Astrocyte (in vitro differentiated cells and primary cell): ENCODE measurements around the gene PLA2R1. TPM values are rescaled to one million over a fixed set of nuclear protein-coding genes. Genes with fewer than 3 reads are reported as not detected.

Source experiments
- DNase-seq: peaks from one replicate; pipeline ENCODE4 v3.0.0-alpha.2; 2010; ENCODE audit warnings: low read depth
- FAIRE-seq: peaks from 2 replicates; lab custom pipeline; 2011; peaks lifted over from hg19 to GRCh38; lab: Jason Lieb, UNC
- H2AFZ ChIP-seq: 2 replicates; pipeline ENCODE4 v1.6.0; 2012; ENCODE audit warnings: low read depth, low read length, inconsistent platforms
- H3K27ac ChIP-seq: 2 replicates; pipeline ENCODE4 v1.5.1; 2011; ENCODE audit warnings: low read depth, low read length, inconsistent platforms
- H3K27me3 ChIP-seq: 2 replicates; pipeline ENCODE4 v1.6.0; 2011; ENCODE audit warnings: low read length, inconsistent platforms; ENCODE audit not compliant: insufficient read depth
- H3K36me3 ChIP-seq: 2 replicates; pipeline ENCODE4 v1.5.1; 2011; ENCODE audit warnings: low read length, inconsistent platforms; ENCODE audit not compliant: insufficient read depth
- H3K4me1 ChIP-seq: 2 replicates; pipeline ENCODE4 v1.5.1; 2011; ENCODE audit warnings: low read length, inconsistent platforms; ENCODE audit not compliant: insufficient read depth
- H3K4me2 ChIP-seq: 2 replicates; pipeline ENCODE4 v1.6.0; 2012; ENCODE audit warnings: low read length, inconsistent platforms
- H3K4me3 ChIP-seq: 2 replicates; pipeline ENCODE4 v1.5.1; 2011; ENCODE audit warnings: low read depth, mild to moderate bottlenecking, low read length, inconsistent platforms; ENCODE audit not compliant: insufficient read depth
- H3K79me2 ChIP-seq: 2 replicates; pipeline ENCODE4 v1.6.0; 2012; ENCODE audit warnings: mild to moderate bottlenecking, low read length, inconsistent platforms; ENCODE audit not compliant: insufficient read depth
- H3K9ac ChIP-seq: 2 replicates; pipeline ENCODE4 v1.6.0; 2012; ENCODE audit warnings: mild to moderate bottlenecking, low read length, inconsistent platforms
- H3K9me3 ChIP-seq: 2 replicates; pipeline ENCODE4 v1.5.1; 2012; ENCODE audit warnings: low read depth, mild to moderate bottlenecking, low read length, inconsistent platforms; ENCODE audit not compliant: insufficient read depth
- H4K20me1 ChIP-seq: 2 replicates; pipeline ENCODE4 v1.6.0; 2012; ENCODE audit warnings: low read length, inconsistent platforms; ENCODE audit not compliant: insufficient read depth
- H3K27ac Mint-ChIP-seq: one replicate; pipeline ENCODE4 v1.8.0; 2021; ENCODE audit warnings: mild to moderate bottlenecking, mixed read lengths; ENCODE audit not compliant: unreplicated experiment
- H3K27me3 Mint-ChIP-seq: one replicate; pipeline ENCODE4 v1.8.0; 2021; ENCODE audit warnings: low read depth, mixed read lengths; ENCODE audit not compliant: unreplicated experiment
- H3K36me3 Mint-ChIP-seq: one replicate; pipeline ENCODE4 v1.8.0; 2021; ENCODE audit warnings: low read depth, mixed read lengths; ENCODE audit not compliant: unreplicated experiment
- H3K4me1 Mint-ChIP-seq: one replicate; pipeline ENCODE4 v1.8.0; 2021; ENCODE audit warnings: low read depth, mixed read lengths; ENCODE audit not compliant: unreplicated experiment
- H3K4me3 Mint-ChIP-seq: one replicate; pipeline ENCODE4 v1.8.0; 2021; ENCODE audit warnings: mild to moderate bottlenecking, moderate library complexity, mixed read lengths; ENCODE audit not compliant: unreplicated experiment
- H3K9me3 Mint-ChIP-seq: one replicate; pipeline ENCODE4 v1.8.0; 2021; ENCODE audit warnings: mild to moderate bottlenecking, mixed read lengths; ENCODE audit not compliant: unreplicated experiment
- CTCF ChIP-seq: IDR thresholded peaks from 2 replicates; pipeline ENCODE4 v1.5.1; 2011; ENCODE audit warnings: low read depth, mild to moderate bottlenecking, inconsistent platforms, low read length, moderate library complexity; ENCODE audit not compliant: insufficient read depth
- EZH2 ChIP-seq: IDR thresholded peaks from 2 replicates; pipeline ENCODE4 v1.6.1; 2012; ENCODE audit warnings: mild to moderate bottlenecking, low read length, inconsistent platforms; ENCODE audit not compliant: insufficient read depth
- total RNA-seq: library from RNA; stranded (reverse); gene quantifications from 2 replicates; pipeline ENCODE4 v1.2.1, GENCODE V29; 2021

PLA2R1 gene
- total RNA-seq, 1 donor from 2014 or later, result 7.1 TPM

DNA sequence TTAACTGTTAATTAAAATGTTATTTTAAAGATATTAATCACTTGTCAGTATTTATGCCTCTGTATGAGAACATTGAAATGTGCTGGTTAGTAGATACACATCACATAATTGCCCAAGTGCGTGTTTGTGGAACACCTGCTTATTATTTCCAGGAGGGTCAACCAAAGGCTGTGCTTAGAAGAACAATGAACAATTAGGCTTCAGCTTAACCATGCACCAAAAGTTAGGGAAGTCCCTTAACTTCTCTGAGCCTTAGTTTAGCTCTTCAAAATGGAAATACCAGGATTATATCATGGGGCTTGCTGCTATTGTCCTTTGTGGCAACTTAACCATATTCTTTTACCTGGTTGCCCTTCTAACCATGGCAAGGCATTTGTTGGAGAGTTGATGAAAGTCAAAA lies 43.0 kb upstream of the PLA2R1 start:
- Histone ChIP-seq H3K4me2 (no peak overlapping the region), H3K79me2 (no peaks in the 10 kb centered on the region), H3K9ac (no peak overlapping the region), H3K9me3 (no peaks in the 10 kb centered on the region), H3K27me3 (no peaks in the 10 kb centered on the region), H3K36me3 (no peaks in the 10 kb centered on the region), H2AFZ (no peak overlapping the region), H3K4me1 (no peaks in the 10 kb centered on the region), H3K4me3 (no peak overlapping the region), H3K27ac (no peak overlapping the region), H4K20me1 (no peaks in the 10 kb centered on the region)
- no peaks in the 10 kb centered on the region for H3K9me3 Mint-ChIP-seq
- DNase-seq (no peak), FAIRE-seq (no peak)
- H3K27ac Mint-ChIP-seq, result no peak overlapping the region
- H3K4me1 Mint-ChIP-seq, result peaks cover 27% of the 10 kb centered on the region
- no peaks in the 10 kb centered on the region for H3K36me3 Mint-ChIP-seq
- no peak overlapping the region for H3K4me3 Mint-ChIP-seq
- H3K27me3 Mint-ChIP-seq, result no peaks in the 10 kb centered on the region
- no peak for TF ChIP-seq EZH2
- no peak for TF ChIP-seq CTCF

- DNase-seq (no peak), FAIRE-seq (no peak)
- Mint-ChIP-seq H3K27me3 (no peaks in the 10 kb centered on the region), H3K9me3 (no peaks in the 10 kb centered on the region), H3K27ac (no peak overlapping the region), H3K4me3 (no peak overlapping the region), H3K4me1 (peaks cover 25% of the 10 kb centered on the region), H3K36me3 (no peaks in the 10 kb centered on the region)
- Histone ChIP-seq H3K4me3 (no peak overlapping the region), H3K4me2 (no peak overlapping the region), H3K27me3 (no peaks in the 10 kb centered on the region), H3K9me3 (no peaks in the 10 kb centered on the region), H3K4me1 (no peaks in the 10 kb centered on the region), H3K36me3 (no peaks in the 10 kb centered on the region), H3K79me2 (no peaks in the 10 kb centered on the region), H2AFZ (no peak overlapping the region), H3K27ac (no peak overlapping the region), H4K20me1 (no peaks in the 10 kb centered on the region), H3K9ac (no peak overlapping the region)
- TF ChIP-seq EZH2 (no peak), CTCF (no peak)
These were observed 41.7 kb upstream of the PLA2R1 start for GRCh38 chr2:160104115-160104514.

DNA sequence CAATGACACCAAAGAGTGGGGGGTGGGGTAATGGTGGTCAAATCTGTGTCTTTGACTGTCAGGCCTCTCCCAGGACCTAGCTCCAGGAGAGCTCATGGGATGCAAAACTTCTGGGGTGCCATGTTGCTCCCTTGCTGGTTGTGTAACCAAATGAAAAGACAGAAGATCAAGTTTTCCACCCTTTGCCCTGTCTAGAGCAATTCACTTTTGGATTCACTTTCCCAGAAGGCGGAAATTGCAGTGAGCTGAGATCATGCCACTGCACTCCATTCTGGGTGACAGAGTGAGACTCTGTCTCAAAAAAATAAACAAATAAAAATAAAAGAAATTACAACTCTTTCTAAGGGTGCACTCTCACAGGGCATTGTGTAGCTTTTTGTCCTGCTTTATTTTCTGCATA lies 34.9 kb upstream of the PLA2R1 start:
- Mint-ChIP-seq H3K9me3 (peaks cover 8% of the 10 kb centered on the region), H3K4me1 (peaks cover 17% of the 10 kb centered on the region), H3K27me3 (no peaks in the 10 kb centered on the region), H3K27ac (no peak overlapping the region), H3K4me3 (no peak overlapping the region), H3K36me3 (no peaks in the 10 kb centered on the region)
- Histone ChIP-seq H3K4me3 (no peak overlapping the region), H4K20me1 (no peaks in the 10 kb centered on the region), H3K36me3 (no peaks in the 10 kb centered on the region), H3K27ac (no peak overlapping the region), H3K9ac (no peak overlapping the region), H3K27me3 (no peaks in the 10 kb centered on the region), H3K9me3 (no peaks in the 10 kb centered on the region), H3K79me2 (no peaks in the 10 kb centered on the region), H3K4me2 (no peak overlapping the region), H3K4me1 (no peaks in the 10 kb centered on the region), H2AFZ (no peak overlapping the region)
- no peak for FAIRE-seq
- TF ChIP-seq EZH2, result no peak
- TF ChIP-seq CTCF, result no peak
- no peak for DNase-seq
